ENCODE data around the gene ABCA13.
"Not testable (repeated sequence)": the region's sequence is repeated elsewhere in the genome, so short reads cannot be mapped to it uniquely, and the experiment has no call there.

ABCA13 gene

DNA sequence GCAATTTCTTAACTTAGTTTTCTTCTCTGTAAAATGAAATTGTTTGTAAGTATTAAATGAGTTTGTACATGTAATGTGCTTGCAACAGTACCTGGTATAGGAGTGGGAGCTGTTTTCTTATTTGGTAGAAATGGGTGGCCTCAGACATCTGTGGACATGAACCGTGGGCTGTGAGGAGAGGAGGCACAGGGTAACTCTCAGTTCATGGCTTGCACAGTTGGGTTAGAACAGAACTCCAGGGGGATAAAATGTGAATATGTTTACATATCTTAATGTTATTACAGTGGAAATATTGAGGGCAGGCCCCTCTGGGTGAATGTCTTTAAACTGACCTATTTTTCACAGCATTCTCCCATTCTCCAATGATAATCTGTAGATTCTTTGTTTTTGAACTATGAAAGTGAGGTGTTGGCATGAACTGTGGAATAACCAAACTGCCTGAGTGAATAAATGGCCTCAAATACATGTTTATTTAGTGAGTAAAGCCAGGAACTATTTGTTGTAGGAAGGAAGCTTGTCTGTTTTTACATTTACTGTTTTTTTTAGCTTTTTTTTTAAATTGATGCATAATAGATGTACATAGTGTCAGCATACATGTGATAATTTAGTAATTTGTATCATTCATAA is 2.6 kb downstream of the ABCA13 start:
- DNase-seq: no peak

DNA sequence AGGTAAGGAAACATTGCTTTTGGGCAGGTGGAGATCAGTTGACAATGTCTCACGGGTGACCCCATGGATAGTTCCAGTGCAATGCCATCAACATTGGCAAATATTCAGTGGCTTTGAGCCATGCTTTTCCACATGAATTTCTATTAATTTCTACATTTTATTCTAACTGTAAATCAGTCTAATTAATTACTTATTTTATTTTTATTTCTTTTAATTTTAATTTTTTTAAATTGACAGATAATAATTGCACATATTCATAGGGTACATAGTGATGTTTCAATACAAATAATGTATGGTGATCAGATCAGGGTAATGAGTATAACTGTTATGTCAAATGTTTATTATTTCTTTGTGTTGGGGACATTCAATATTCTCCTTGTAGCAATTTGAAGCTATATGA is 3.8 kb downstream of the ABCA13 start:
- no peak for DNase-seq

DNA sequence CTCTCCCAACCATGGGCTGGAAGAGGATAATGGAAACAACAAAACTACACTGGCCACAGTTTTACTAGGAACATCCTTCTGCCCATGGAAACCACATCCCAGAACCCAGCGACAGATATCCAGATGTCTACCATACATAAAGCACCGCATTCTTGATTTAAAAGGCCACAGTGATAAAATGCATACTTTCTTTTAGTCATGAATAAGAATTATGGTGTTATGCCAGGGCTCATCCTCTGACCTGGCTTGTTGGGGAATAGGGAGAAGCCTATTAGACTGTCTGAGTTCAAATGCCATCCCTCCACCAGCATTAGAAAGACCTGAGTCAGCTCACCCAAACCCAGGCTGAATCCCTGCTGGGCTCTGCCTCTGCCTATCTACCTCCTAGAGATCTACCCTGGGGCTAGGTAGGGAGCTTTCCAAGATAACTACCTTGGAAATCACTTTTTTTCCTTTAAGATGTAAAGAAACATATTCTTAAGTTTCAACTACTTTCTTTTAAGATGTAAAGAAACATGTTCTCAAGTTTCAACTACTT is 5.2 kb downstream of the ABCA13 start:
- DNase-seq: peak; percentile 32

DNA sequence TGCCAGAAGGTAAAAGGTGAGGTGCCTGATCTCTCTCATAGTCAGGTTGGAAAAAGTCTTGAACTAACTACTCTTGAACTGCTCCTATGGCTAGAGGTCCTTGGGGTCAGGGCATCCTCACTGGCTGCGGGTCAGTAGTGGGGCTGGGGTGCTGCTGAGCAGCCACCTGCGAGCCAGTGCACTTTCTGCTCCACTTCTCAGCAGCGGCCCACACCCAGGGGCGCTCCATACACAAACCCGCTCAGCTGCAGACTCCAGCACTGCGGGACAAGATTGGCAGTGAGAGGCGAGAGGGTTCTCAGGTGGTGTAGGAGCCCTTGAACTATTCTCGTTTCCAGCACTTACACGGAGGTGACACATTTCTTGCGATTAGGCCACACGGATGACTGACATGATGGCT is 6.0 kb downstream of the ABCA13 start:
- DNase-seq: no peak

DNA sequence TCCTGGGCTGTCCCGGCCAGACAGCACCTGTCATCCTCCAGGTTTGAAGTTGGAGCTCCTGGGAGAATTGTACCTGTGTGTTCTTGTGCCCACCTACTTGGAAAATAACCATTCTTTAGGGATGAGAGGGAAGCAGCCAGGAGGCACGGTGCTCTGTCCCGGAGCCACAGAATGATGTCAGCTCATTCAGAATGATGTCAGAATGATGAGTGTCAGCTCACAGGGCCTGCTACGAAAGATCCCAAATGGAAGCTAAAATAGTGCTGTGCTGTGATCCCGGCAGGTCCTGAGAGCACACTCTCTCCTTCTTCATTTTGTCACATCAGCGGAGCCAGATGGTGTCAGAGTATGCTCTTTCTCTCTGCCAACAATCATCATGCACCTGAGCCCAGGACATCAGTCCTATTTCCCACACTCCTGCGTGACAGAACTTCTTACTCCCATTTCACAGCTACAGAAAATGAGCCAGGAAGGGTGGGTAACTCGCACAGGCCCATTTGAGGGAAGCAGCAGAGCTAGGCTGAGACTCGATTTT is 8.3 kb downstream of the ABCA13 start:
- no peak for DNase-seq

DNA sequence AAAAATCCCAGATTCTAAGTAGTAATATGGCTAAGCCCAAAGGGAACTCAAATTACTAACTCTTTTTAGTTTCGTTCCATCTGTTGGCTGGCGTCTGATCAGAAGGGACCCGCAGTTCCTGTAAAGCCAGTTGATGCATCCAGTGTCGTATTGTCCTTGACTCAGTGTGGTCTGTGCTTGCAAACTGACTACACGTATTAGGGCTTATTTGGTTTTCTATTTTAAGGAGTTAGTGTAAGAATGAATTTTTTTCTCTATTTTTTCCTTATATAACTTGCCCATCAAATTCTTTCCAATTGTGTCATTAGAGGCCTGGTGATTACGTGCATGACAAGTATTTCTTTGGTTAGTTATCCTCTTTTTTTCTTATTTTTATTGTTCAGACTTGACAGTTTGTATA is 9.7 kb downstream of the ABCA13 start:
- DNase-seq: no peak

DNA sequence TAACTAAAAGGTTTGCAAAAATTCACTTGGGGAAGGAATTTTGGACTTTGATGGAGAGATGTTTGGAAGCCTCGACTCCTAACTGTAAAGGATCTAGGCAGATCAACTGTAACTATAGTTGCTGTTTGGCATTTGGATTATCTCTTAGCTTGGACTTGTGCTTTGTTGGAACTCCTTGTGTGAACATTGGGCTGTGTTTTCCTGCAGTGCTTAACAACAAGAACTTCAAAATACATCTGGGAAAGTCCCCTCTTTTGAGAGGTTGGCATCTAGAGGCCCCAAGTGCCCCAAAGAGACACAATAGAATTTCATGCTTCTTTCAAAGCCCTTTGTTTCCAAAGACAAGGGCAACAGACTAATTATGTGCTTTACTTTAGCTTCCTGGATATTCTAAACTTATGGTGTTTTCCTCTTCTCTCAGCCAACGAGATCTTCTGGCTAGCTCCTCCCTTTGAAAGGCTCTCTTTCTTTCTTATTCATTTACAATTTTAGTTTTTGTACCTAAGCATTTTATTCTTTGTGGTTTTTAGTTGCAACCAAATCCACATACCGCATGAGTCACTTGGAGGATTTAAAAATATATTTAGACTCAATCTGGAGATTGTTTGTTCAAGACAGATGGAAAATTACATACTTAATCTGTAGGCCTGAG is 11.6 kb downstream of the ABCA13 start:
- DNase-seq: no peak

DNA sequence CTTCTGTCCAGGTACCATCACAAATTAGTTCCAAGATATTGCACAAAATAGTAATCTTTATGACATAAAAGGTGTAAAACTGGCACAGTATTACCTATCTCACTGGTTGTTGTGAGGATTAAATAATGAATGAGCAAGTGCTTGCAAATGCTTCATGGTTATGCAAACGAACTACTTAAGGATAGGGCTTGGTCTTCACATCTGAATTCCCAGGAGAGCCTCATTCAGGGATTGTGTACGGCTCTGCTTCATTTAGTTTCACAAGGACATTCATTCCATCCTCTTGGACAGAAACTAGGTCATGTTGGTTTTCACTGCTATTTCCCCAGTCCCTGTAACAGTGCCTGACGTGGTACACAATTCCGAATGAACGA is 12.1 kb downstream of the ABCA13 start:
- DNase-seq: no peak

DNA sequence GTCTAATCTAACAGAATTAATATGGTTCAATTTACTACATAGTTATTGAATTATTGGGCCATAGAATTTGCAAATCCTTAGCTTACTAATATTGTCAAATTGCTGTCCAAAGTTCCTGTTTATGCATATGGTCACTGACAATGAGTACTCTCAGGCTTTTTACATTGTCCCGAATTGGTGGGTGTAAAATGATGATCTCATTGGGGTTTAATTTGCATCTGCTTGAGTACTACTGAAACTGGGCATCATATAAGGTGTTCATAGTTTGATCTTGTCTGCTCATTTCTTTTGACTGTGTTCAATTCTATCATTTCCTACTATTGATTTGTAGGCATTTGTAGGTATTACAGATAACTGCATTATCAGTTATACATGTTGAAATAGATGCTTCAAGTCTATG is 12.7 kb downstream of the ABCA13 start:
- DNase-seq: no peak

DNA sequence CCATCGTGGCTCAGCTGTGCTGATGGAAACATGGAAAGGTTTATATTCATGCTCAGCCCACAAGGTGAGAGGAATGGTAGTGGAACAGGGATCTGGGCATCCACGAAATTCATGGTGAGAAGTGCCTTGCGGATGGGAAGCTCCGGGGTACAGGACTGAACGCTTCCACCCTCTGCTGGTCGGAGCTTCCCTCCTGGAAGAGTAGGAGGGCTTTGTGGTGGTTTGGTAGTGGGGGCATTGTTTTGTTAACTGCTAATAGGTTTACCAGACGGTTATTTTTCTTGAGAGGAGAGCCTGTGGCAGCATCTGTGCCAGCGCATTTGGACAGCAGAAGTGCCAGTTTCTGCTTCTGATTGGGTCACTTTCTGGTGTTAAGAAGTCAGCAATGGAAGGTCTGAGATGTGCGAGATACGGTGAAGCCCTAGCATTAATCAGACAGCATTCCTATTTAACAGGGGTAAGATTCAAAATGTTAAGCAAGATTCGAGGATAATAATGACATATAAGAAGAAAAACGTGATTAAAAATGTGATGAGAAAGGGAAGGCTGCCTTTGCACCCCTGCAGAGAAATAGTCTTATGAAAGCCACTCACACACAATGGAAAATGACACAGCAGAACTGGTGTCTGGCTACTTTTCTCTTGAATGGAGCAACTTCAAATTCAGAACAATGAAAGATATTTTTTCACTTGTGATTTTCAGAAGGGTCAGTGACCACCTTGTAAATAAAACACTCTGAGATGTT is 17.7 kb downstream of the ABCA13 start:
- no peak for DNase-seq

DNA sequence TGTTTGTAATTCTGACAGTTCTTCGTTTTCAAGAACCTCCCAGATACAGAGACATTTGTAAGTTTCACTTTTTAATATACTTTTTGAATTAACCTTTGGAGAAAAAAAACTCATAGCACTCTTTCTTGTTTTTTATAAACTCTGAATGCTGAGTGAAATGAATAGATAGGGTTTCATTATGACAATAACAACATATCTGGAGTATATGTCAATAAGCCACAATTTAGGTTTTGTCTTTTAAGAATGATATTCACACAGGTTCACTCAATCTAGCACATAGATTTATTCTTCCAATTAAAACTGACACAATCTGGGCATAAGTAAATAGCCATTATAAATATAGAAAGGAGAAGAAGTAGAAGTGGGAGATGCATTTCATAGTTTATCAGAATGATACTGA is 21.7 kb downstream of the ABCA13 start:
- DNase-seq: no peak

DNA sequence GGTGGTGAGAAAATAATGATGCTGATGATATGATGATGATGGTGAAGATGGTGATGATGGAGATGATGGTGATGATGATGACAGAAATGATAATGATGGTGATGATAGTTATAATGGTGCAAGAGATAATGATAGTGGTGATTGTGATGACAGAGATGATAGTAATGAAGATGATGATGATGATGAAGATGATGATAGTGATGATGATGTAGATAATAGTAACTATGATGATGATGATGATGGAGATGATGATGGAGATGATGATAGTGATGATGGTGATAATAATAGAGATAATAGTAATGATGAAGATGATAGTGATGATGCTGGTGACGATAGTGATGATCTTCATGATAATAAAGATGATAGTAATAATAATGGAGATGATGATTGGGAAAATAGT is 22.2 kb downstream of the ABCA13 start:
- DNase-seq: no peak

DNA sequence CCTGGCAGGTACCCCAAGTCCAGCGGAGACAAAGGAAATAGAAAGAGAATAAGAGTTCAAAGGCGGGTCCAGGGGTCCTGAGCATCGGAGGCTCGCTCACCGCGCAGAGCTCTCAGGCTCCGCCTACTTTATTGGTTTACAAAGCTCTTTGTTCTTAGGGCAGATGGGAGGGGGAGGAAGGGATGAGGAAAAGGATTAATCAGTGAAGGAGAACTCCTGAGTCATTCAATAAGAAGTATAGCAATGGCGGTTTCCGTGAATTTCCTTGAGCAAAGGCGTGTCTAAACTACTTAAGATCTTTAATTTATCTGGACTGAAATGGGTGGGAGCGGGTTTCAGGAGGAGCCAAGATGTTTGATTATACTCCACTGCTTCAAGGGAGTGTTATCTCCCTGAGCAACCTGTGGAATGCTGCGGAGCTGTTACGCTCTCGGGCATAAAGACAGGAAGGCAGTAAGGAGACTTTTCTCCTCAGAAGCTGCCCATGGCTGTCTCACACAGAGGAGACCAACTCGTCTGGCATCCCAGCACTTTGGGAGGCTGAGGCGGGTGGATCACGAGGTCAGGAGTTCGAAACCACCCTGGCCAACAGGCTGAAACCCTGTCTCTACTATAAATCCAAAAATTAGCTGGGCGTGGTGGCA is 29.8 kb downstream of the ABCA13 start:
- DNase-seq: peak; percentile 47

DNA sequence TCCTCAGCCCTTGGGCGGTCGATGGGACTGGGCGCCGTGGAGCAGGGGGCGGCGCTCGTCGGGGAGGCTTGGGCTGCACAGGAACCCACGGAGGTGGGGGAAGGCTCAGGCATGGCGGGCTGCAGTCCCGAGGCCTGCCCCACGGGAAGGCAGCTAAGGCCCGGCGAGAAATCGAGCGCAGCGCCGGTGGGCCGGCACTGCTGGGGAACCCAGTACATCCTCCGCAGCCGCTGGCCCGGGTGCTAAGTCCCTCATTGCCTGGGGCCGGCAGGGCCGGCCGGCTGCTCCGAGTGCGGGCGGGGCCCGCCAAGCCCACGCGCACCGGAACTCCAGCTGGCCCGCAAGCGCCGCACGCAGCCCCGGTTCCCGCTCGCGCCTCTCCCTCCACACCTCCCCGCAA is 31.7 kb downstream of the ABCA13 start:
- DNase-seq: not testable (repeated sequence)

DNA sequence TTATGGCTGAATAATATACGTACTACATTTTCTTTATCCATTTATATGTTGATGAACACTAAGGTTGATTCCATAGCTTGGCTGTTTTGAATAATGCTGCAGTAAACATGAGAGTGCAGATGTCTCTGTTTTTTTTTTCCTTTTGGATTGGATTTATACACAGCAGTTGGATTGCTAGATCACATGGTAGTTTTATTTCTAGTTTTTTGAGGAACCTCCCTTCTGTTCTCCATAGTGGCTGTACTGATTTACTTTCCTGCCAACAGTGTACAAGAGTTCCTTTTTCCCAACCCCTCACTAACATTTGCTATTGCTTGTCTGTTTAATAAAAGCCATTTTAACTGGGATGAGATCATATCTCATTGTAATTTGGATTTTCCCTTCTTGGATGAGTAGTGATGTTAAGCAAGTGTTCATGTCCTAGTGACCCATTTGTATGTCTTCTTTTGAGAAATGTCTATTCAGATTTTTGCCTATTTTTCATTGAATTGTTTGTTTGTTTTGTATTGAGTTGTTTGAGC is 36.0 kb downstream of the ABCA13 start:
- no peak for DNase-seq

DNA sequence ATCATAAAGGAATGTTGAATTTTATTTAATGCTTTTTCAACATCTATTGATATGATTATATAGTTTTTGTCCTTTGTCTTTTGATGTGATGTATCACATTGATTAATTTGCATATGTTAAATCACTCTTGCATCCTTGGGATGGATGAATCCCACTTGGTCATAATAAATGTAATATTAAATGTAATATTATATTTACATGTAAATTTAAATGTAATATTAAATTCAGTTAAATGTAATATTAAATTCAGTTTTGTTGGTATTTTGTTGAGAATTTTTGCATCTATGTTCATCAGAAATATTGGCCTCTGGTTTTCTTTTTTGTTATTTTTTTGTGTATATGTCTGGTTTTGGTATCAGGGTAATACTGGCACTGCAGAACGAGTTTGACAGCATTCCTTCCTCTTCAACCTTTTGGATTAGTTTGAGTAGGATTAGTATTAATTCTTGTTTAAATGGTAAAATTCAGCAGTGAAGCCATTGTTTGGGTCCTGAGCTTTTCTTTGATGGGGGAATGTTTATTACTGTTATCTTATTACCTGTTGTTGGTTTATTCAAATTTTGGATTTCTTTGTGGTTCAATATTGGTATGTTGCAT is 37.8 kb downstream of the ABCA13 start:
- no peak for DNase-seq

DNA sequence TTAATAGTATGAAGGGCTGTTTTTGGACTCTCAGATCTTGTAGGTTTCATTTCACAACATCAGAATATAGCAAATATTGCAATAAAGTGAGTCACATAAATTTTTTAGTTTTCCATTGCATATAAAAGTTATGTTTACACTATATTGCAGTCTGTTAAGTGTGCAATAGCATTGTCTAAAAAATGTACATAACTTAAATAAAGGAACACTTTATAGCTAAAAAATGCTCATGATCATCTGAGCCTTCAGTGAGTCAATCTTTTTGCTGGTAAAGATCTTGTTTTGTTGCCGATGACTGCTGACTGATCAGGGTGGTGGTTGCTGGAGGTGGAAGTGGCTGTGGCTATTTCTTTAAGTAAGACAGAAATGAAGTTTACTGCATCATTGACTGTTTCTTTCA is 42.0 kb downstream of the ABCA13 start:
- no peak for DNase-seq

DNA sequence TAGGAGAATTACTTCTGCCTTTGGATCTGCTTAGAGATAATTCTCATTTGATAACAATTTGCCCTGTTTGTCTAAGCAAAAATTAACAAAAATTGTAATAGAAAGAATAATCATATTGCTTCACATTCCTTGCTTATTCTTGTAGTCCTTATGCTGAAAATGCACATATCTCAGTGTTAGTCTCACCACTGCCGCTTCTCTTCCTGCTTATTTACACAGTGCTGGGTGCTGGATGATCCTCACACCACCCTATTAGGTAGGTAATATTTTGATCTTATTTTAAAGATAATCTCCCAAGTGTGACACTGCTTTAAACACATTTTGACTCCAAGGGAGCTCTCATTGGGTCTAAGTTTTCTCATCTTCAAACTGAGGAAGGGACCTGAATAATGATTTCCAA is 46.0 kb downstream of the ABCA13 start:
- DNase-seq: no peak

DNA sequence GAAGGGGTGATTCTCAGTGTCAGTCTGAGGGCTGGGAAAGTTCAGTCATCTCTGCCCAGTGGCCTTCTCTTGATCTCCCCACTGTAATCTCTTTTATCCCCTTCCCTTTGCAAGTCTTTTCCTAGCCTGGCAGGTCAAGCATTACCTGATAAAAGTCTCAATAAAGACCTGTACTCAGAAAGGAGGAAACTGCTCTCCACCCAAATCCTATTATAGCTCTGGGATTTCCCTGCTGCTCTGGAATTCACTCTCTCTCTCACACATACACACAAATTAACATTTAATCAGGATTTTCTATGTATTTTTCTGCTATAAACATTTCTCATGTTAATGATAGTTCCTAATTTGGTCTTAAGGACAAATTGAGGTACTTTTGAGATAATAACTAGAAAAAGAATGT is 46.5 kb downstream of the ABCA13 start:
- no peak for DNase-seq

DNA sequence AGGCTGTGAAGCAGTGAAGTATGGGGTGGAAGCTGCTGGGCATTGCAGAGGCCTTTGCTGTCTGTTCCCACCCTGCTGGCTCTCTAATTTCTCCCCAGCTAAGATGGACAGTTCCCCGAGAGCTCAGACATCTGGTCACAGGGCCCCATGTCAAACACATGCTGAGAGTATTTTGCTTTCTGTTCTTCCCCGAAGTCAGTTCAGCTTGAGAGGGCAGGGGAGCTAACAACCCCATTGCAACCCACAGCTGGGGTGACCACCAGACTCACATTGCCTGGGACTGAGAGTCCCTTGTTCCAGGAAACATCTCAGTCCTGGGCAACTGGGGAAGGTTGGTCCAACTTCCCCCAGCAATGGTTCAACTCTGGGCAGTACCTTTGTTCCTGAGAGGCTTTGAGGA is 52.8 kb downstream of the ABCA13 start:
- no peak for DNase-seq

DNA sequence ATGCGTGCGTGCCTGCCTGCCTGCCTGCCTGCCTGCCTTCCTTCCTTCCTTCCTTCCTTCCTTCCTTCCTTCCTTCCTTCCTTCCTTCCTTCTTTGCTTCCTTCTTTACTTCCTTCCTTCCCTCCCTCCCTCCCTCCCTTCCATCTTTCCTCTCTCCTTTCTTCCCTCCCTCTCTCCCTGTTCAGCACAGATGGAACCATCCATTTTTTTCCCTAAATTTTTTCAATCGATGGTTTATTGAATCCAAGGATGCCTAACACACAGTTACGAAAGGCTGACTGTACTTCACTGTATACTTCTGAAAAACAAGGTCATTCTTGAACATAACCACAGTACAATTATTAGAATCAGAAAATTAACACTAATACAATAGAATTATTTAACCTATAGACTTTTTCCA is 53.8 kb downstream of the ABCA13 start:
- no peak for DNase-seq

DNA sequence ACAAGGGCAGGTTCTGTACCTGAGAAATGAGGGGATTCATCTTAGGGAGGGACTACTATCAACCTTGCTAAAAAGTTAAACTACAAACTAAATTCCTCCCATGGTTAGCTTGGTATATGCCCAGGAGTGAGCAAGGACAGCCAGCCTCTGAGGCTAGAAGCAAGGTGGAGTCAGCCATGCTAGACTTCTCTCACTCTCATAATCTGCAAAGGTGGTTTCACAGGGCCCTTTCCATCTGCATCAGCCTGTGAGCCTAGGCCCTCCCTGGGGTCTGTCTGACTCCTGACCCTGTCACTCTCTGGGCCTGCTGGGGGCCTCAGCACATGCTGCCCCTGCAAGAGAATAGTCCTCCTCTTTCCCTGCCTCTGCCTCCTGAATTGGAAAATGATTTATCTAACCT is 66.1 kb downstream of the ABCA13 start:
- no peak for DNase-seq

DNA sequence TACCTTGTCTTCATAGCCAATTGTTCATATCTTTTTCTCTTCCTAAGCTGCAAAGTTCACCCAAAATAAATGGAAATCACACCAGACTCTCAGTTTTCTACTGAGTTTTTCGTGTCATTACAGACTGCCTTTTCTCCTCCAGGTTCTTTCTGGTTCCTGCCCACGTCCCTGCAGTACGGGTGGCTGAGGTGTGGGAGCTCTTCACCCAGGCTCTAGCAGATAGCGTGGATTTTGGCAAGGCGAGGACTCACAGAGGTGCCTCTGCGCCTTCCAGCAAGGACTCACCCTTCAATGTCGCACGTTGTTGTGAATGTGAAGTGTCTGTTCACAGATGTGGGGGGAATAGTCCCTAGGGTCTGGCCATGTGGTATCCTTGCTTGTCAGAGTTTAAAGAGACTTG is 71.6 kb downstream of the ABCA13 start:
- DNase-seq: no peak

Data from NCI-H226 (cell line).